ENCODE measurements around the gene STK32C.

The STK32C gene

DNA sequence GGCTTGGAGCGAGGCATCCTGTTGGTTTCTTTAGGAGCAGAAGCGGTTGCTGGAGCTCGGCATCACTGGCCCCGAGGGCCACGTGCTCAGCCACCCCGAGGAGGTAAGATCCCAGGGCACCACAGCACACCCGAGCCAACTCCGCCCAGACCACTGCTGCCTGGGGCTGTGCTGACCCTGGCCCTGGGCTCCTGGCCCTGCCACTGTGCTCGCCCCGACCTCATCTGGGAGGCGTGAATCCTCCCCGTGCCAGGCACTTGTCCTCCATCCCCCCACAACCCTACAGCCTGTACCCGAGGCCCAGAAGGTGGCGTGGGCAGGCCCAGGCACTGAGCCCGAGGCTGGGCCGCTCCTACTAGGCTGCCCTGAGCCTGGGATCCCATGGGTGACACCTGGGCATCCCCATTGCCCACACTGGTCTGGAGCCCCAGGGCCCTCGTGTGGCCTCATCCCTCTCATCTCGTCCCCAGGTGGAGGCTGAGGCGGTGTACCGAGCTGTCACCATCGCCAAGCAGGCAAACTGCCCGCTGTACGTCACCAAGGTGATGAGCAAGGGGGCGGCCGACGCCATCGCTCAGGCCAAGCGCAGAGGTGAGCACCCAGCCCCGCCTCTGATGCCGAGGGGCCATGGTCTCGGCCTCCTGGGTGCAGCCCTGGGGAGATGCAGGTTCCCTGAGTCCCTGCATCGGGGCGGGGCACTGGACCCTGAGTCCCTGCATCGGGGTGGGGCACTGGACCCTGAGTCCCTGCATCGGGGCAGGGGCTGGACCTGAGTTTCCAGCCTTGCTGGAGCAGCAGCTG is 109.2 kb downstream of the STK32C start:
- TF ChIP-seq, protein P1, sequence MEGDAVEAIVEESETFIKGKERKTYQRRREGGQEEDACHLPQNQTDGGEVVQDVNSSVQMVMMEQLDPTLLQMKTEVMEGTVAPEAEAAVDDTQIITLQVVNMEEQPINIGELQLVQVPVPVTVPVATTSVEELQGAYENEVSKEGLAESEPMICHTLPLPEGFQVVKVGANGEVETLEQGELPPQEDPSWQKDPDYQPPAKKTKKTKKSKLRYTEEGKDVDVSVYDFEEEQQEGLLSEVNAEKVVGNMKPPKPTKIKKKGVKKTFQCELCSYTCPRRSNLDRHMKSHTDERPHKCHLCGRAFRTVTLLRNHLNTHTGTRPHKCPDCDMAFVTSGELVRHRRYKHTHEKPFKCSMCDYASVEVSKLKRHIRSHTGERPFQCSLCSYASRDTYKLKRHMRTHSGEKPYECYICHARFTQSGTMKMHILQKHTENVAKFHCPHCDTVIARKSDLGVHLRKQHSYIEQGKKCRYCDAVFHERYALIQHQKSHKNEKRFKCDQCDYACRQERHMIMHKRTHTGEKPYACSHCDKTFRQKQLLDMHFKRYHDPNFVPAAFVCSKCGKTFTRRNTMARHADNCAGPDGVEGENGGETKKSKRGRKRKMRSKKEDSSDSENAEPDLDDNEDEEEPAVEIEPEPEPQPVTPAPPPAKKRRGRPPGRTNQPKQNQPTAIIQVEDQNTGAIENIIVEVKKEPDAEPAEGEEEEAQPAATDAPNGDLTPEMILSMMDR (IDR thresholded peaks at IDR 0.05; ENCODE audit: insufficient read depth, low read depth, low read length, missing control alignments): no peak
- DNase-seq (ENCODE audit: low read depth): no peak
- no peak overlapping the region for H3K4me3 ChIP-seq (ENCODE audit: low read depth, low read length)

DNA sequence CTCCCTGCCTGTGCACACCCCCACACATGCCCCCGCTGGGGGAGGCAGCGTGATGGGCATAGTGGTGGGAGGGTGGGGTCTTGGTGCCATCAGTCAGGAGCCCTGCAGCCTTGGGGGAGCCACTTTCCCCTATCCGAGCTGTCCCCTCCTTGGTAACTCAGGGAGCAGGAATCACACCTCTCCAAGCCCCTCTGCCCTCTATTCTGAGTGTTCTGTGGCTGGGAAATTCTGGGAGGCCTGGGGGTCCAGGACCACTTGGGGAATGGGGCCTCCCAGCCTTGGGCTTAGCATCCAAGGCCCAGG is 109.7 kb downstream of the STK32C start:
- TF ChIP-seq, protein P1 (IDR thresholded peaks at IDR 0.05; ENCODE audit: insufficient read depth, low read depth, low read length, missing control alignments): no peak
- no peak for DNase-seq (ENCODE audit: low read depth)
- no peak overlapping the region for H3K4me3 ChIP-seq (ENCODE audit: low read depth, low read length)

DNA sequence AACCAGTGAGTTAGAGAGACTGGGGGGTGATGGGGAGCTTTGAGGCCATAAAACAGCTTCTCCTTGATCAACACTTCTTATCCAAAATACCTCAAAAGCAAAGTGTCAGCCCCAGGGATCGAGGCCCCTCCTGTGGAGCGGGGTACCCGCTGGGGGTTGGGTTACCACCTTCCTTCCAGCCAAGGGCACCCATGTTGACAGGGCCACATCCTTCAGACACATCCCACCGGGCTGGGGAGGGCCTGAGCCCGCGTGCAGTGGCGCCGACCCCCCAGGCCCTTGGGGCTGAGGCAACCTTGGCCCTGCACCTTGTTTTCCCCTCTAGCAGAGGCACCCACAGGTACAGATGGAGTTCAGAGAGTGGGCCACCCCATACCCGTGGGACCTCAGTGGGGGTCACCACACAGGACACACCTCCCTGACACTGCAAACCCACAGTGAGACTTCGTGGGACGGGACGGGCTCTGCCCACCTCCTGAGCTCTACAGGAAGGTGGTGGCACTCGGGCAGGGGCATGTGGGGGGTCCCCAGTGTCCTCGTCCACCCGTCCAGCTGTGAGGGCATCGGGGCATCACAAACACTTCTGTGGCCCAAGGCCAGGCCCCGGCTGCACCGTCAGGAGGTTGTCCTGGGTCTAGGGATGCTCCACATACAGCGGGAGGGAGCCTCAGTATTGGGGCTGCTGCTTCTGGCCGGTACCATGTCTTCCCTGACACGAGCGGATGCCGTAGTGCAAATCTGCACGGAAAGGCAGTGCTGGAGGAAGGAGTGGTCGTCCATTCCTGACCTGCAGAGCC is 110.3 kb downstream of the STK32C start:
- no peak for DNase-seq (ENCODE audit: low read depth)
- TF ChIP-seq, protein P1 (IDR thresholded peaks at IDR 0.05; ENCODE audit: insufficient read depth, low read depth, low read length, missing control alignments): no peak
- H3K4me3 ChIP-seq (ENCODE audit: low read depth, low read length): no peak overlapping the region

DNA sequence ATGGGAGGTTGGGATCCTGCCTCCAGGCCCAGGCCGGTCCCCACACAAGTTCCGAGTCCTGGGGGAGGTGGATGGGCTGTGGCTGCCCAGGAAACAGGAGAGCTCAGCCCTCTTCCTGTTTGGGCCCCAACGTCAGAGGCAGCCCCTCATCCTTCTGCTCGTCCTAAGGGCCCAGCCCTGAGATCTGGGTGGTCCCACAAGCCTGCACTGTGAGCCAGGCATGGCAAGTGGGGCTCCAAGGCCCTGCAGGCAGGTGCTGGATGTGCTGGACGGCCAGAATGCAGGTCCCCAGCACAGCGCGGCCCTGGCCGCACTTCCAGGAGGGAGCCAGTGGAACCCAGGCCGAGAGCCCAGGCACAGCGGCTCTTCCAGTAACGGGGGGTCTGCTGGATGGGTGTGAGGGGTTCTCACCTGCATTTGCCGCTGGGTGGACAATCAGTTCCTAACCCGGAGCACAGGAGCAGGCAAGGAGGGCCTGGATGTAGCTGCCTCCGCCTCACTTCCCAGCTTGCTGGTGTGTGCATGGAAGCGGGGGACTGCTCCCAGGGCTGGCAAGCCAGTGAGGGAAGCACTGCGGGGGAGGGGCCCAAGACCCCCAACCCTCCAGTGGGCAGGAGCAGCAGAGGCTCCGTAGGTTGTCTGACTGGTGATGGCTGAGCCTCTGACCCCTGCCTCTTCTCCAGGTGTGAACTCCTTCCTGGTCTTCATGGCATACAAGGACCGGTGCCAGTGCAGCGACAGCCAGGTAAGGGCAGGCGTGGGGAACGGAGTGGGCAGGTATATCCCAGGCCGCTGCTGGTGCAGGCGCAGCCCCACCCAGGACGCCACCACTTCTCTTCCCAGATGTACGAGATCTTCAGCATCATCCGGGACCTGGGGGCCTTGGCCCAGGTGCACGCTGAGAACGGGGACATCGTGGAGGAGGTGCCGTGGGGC is 111.3 kb downstream of the STK32C start:
- no peak for DNase-seq (ENCODE audit: low read depth)
- TF ChIP-seq, protein P1 (IDR thresholded peaks at IDR 0.05; ENCODE audit: insufficient read depth, low read depth, low read length, missing control alignments): no peak
- H3K4me3 ChIP-seq (ENCODE audit: low read depth, low read length): no peak overlapping the region

DNA sequence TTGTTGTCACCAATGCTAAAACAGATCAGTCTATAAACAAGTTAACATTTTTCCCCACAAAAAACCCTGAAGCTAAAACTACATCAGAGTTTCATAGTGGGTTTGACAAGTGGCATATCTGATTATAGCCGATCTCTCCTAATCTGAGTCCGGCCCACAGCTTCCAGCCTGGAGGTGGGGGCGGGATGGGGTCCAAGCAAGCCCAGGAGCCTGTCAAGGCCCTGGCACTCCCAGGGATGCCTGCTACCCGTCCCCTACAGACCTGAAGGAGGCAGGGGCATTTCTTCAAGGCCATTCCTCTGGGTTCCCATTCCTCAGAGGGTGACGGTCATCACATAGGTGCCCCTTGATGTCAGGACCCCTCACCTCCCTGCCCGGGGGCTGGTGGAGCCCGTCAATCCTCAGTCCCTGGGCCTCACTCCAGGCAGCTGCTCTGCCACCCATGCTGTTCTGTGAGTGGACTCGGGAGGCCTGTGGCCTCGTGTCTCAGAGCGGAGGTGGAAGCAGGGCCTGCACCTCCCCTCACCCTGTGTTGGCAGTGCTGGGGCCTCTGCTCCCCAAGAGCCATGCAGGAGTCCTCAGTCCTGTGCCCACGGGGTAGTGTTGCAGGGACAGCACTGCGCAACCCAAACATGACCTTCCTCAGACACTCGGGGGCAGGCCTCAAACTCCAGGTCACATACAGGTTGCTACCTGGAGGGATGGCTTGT is 112.2 kb downstream of the STK32C start:
- TF ChIP-seq, protein P1 (IDR thresholded peaks at IDR 0.05; ENCODE audit: insufficient read depth, low read depth, low read length, missing control alignments): no peak
- DNase-seq (ENCODE audit: low read depth): no peak
- H3K4me3 ChIP-seq (ENCODE audit: low read depth, low read length): no peak overlapping the region

GRCh38 chr10:132194726-132195125 is 113.0 kb downstream of the STK32C start:
- no peak for DNase-seq (ENCODE audit: low read depth)
- TF ChIP-seq, protein P1 (IDR thresholded peaks at IDR 0.05; ENCODE audit: insufficient read depth, low read depth, low read length, missing control alignments): no peak
- H3K4me3 ChIP-seq (ENCODE audit: low read depth, low read length): no peak overlapping the region

Measured in GM12865 (cell line).